NCI-H226 (cell line): ENCODE measurements around the gene ACP7.
"Not testable (repeated sequence)": the region's sequence is repeated elsewhere in the genome, so short reads cannot be mapped to it uniquely, and the experiment has no call there.

Experiments
- DNase-seq: peaks from one replicate; pipeline ENCODE4 v3.0.0-alpha.2; 2015

The ACP7 gene

DNA sequence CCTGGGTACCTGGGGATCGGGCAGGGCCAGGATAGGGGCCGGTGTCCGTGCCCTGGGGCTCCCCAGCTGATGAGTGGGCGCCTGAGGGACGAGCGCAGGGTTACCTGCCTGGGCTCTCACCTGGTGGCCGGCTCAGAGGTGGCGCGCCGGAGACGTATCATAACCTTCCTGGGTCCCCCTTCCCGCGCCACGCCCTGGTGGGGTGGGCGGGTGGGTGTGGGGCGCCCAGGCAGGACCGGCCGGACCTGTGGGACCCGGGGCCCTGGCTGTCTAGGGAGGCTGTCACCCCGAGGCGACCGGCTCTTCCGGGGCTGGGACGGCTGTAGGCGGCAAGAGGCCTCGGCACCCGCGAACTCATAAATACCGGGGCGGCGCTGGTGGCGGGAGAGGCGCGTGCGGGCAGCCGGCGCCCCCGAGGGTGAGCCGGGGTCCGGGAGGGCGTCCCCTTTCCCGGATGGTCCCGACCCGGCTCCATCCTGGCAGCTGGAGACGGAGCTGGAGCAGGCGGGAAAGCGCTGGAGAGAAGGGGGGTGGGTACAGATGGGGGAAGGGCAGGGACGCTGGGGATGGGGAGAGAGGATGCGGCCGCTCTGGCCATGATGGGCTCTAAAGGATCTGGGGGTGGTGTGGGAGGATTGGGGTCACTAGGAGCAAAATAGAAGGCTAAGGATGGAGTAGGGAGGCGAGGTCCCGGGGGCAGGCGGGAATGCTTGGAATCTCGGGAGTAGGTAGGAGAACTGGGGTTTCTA is at the start of gene ACP7:
ACP7 (plus strand) TSS at position 386 of the 749 bp plus-strand sequence. CDS start 902 bp downstream, outside the sequence.
- no peak for DNase-seq

DNA sequence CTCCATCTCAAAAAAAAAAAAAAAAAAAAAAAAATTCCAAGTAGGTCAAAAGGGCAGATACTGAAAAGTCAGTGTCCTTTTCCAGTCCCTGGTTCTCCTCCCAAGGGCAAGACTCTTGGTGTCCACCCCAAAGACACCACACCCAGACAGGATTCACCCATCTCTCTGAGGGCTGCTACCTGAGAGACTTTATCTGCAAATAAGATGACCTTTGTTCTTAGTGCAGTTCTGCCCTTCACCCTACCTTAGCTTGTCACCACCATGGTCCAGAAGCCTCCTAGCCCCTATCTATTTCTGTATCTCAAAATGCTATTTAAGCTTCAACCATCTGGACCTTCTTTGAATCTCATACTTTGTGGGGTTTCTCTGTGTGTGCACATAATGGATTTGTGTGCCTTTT is 47.6 kb upstream of the ACP7 start:
- DNase-seq = no peak

DNA sequence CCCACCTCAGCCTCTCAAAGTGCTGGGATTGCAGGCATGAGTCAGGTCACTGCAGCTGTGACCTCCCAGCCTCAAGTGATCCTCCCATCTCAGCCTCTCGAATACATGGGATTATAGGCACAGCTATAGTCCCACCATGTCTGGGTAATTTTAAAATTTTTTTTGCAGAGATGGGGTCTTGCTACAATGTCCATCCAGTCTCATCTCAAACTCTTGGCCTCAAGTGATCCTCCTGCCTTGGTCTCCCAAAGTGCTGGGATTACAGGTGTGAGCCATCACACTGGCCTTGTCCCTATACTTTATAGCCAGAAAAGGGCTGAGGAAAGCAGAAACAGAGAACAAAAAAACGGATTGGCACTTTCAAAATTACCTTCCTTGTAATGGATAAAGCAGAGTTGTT is 47.0 kb upstream of the ACP7 start:
- no peak for DNase-seq

GRCh38 chr19:39038098-39038497 is 46.1 kb upstream of the ACP7 start:
- peak; percentile 57 for DNase-seq

- no peak for DNase-seq
These were observed 38.7 kb upstream of the ACP7 start for GRCh38 chr19:39045506-39045905.

DNA sequence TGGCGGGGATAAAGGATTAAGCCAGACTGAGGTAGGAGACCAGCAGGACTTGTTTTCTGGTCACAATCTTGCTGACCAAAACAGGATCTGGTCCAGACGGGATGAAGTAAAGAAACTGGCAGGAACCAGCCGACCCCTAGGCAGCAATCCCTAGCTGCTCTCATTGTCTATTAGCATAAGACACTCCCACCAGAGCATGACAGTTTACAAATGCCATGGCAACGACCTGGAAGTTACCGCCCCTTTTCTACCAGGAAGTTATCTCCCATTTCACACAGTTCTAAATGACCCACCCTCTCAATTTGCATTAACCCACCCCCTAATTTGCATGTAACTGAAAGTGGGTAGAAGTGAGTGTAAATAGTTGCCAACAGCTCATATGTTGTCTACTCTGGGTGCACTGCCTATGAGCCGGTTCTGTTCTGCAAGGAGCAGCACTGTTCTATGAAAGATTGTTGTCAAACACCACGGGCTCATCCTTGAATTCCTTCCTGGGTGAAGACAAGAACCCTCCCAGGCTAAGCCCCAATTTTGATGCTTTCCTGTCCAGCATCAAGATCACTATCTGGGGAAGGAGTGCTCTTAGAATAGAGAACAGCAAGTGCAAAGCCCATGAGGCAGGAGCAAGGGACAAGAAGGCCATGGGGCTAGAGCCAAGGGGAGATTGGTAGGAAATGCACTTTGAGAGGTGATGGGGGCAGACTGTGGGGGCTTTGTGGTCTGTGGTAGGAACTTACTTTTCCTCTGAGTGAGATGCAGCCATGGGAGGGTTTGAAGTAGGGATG is 37.9 kb upstream of the ACP7 start:
- peak; percentile 68 for DNase-seq

DNA sequence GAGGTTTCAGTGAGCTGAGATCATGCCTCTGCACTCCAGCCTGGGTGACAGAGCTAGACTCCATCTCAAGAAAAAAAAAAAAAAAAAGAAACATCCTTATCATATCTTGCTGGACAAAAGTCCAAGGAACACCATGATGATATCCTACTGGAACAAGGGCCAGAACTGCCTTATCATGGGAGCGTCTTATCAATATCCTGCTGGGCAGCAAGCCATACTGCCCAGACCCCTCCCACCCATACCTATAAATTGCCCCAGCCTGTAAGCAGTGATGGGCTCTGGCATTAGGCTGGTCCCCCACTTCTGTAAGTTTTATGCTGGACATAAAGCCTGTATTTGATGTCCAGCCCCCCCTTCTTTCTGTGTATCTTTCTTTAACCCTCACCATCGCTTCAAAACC is 37.1 kb upstream of the ACP7 start:
- no peak for DNase-seq

GRCh38 chr19:39052243-39052746 is 31.9 kb upstream of the ACP7 start:
- peak; percentile 18 for DNase-seq

DNA sequence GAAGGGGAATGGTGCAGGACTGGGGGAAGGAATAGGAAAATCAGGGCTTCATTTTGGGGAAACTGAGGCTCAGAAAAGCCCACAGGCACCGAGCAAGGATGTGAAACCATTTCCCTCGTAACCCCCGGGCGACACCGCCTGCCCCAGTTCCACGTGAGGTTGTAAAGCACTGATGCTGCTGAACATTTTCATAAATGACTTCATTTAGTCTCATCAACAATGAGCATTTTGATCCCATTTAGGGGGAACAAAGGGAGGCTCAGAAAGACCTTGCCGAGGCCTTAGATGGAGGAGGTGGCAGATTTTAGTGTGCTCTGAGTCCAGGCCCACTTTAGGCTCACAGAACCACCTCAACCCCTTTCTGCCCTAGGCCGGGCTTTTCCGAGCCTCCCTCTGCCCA is 31.3 kb upstream of the ACP7 start:
- no peak for DNase-seq

GRCh38 chr19:39053276-39054090 is 30.7 kb upstream of the ACP7 start:
- no peak for DNase-seq

DNA sequence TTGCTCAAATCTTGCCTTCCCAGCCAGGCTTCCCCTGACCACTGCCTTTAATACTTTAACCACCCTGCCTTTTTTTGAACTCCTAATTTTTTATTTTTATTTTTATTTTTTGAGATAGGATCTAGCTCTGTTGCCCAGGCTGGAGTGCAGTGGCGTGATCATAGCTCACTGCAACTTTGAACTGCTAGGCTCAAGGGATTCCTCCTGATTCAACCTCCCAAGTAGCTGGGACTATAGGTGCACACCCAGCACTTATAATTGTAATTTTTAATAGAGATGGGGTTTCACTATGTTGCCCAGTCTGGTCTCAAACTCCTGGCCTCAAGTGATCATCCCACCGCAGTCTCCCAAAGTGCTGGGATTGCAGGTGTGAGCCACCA is 30.1 kb upstream of the ACP7 start:
- DNase-seq = no peak

- peak; percentile 75 for DNase-seq
These were observed 26.6 kb upstream of the ACP7 start for GRCh38 chr19:39057615-39058014.

DNA sequence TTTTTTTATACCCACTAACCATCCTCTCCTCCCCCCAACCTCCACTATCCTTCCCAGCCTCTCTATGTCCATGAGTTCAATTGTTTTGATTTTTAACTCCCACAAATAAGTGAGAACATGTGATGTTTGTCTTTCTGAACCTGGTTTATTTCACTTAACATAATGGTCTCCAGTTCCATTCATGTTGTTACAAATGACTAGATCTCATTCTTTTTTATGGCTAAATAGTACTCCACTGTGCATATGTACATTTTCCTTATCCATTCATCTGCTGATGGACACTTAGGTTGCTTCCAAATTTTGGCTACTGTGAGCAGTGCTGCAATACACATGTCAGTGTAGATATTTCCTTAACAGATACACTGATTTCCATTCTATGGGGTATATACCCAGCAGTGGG is 24.9 kb upstream of the ACP7 start:
- no peak for DNase-seq

DNA sequence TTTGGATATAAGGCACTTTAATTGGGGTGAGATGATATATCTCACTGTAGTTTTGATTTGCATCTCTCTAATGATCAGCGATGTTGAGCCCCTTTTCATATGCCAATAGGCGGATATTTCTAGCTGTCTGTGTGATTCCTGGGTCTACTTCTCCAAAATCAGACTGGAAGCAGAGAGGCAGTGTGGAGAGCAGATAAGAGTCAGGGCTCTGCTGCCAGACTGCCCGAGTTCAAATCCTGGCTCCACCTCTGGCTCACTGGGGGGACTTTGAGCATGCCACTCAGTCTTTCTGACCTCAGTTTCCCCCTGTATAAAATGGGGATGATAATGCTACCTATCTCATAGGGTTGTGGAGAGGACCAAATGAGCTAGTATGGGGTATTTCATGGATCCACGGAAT is 24.0 kb upstream of the ACP7 start:
- DNase-seq = no peak

- DNase-seq = no peak
These were observed 19.8 kb upstream of the ACP7 start for GRCh38 chr19:39064405-39064804.

- no peak for DNase-seq
These were observed 18.2 kb upstream of the ACP7 start for GRCh38 chr19:39065928-39066327.

GRCh38 chr19:39067104-39067503 is 17.1 kb upstream of the ACP7 start:
- DNase-seq = no peak

- DNase-seq = not testable (repeated sequence)
These were observed 15.9 kb upstream of the ACP7 start for GRCh38 chr19:39068259-39068658.

- DNase-seq = peak; percentile 62
These were observed 13.3 kb upstream of the ACP7 start for GRCh38 chr19:39070888-39071287.

- DNase-seq = no peak
These were observed 9.9 kb upstream of the ACP7 start for GRCh38 chr19:39074205-39074692.

GRCh38 chr19:39074942-39075341 is 9.2 kb upstream of the ACP7 start:
- DNase-seq = no peak

DNA sequence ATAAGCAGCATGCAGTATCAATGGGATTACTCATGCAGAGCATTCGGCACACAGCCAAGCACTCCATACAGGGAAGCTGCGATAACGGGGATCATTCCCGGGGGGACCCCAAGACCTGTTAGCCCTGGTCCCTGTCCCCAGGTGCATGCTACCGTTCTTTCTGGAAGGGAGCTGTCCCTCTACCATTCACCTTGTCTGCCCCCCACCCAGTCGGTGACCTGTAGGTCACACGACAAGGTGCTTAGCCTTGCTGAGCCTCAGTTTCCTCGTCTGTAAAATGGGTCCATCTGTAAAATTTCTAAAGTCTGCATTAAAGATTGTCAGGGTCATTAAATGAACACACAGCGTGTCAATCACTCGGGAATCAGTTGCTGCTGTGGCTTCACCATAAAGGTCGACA is 6.8 kb upstream of the ACP7 start:
- DNase-seq = no peak
